HEK293 (cell line): ENCODE measurements around the gene EFCAB10.
A peak's percentile ranks its signal among the peaks of the same experiment; 100 is the strongest.

Experiments used
- INSM2 ChIP-seq: fragments of 450-650 bp; formaldehyde crosslinking; IDR thresholded peaks from 2 replicates; pipeline ENCODE4 v1.5.1; 2016; ENCODE audit warnings: missing biosample characterization, missing genetic modification characterization
- SP2 ChIP-seq: fragments of 450-650 bp; formaldehyde crosslinking; IDR thresholded peaks from 2 replicates; pipeline ENCODE4 v1.5.1; 2016; ENCODE audit warnings: missing biosample characterization, missing genetic modification characterization
- YY1 ChIP-seq: fragments of 450-650 bp; formaldehyde crosslinking; IDR thresholded peaks from 2 replicates; pipeline ENCODE4 v1.5.1; 2018; ENCODE audit warnings: missing biosample characterization, missing genetic modification characterization
- ZBTB20 ChIP-seq: fragments of 450-650 bp; formaldehyde crosslinking; IDR thresholded peaks from 2 replicates; pipeline ENCODE4 v1.5.1; 2016; ENCODE audit warnings: missing biosample characterization, missing genetic modification characterization
- ZBTB21 ChIP-seq: fragments of 450-650 bp; formaldehyde crosslinking; IDR thresholded peaks from 2 replicates; pipeline ENCODE4 v1.5.1; 2017; ENCODE audit warnings: missing biosample characterization, missing genetic modification characterization
- ZBTB7A ChIP-seq: fragments of 450-650 bp; formaldehyde crosslinking; IDR thresholded peaks from 2 replicates; pipeline ENCODE4 v1.5.1; 2016; ENCODE audit warnings: low read depth, missing biosample characterization, missing genetic modification characterization
- ZEB2 ChIP-seq: fragments of 450-650 bp; formaldehyde crosslinking; IDR thresholded peaks from 2 replicates; pipeline ENCODE4 v1.5.1; 2016; ENCODE audit warnings: missing biosample characterization, missing genetic modification characterization
- ZIC2 ChIP-seq: fragments of 450-650 bp; formaldehyde crosslinking; IDR thresholded peaks from 2 replicates; pipeline ENCODE4 v1.5.1; 2016; ENCODE audit warnings: missing biosample characterization, missing genetic modification characterization
- ZNF155 ChIP-seq: fragments of 450-650 bp; formaldehyde crosslinking; IDR thresholded peaks from 2 replicates; pipeline ENCODE4 v1.5.1; 2016; ENCODE audit warnings: missing biosample characterization, missing genetic modification characterization
- ZNF2 ChIP-seq: fragments of 450-650 bp; formaldehyde crosslinking; IDR thresholded peaks from 2 replicates; pipeline ENCODE4 v1.5.1; 2016; ENCODE audit warnings: missing biosample characterization, missing genetic modification characterization
- ZNF311 ChIP-seq: fragments of 450-650 bp; formaldehyde crosslinking; IDR thresholded peaks from 2 replicates; pipeline ENCODE4 v1.5.1; 2017; ENCODE audit warnings: missing biosample characterization, missing genetic modification characterization, borderline replicate concordance
- ZNF350 ChIP-seq: fragments of 450-650 bp; formaldehyde crosslinking; IDR thresholded peaks from 2 replicates; pipeline ENCODE4 v1.5.0; 2017; ENCODE audit warnings: missing biosample characterization, mild to moderate bottlenecking, missing genetic modification characterization
- ZNF366 ChIP-seq: fragments of 450-650 bp; formaldehyde crosslinking; conservative IDR thresholded peaks from 2 replicates; pipeline ENCODE4 v1.5.1; 2016; ENCODE audit warnings: missing biosample characterization, missing genetic modification characterization
- ZNF404 ChIP-seq: fragments of 450-650 bp; formaldehyde crosslinking; IDR thresholded peaks from 2 replicates; pipeline ENCODE4 v1.5.1; 2017; ENCODE audit warnings: missing biosample characterization, missing genetic modification characterization
- ZNF501 ChIP-seq: fragments of 450-650 bp; formaldehyde crosslinking; IDR thresholded peaks from 2 replicates; pipeline ENCODE4 v1.5.1; 2016; ENCODE audit warnings: missing biosample characterization, missing genetic modification characterization
- ZNF530 ChIP-seq: fragments of 450-650 bp; formaldehyde crosslinking; IDR thresholded peaks from 2 replicates; pipeline ENCODE4 v1.5.1; 2016; ENCODE audit warnings: low read depth, missing biosample characterization, missing genetic modification characterization
- ZNF580 ChIP-seq: fragments of 450-650 bp; formaldehyde crosslinking; IDR thresholded peaks from 2 replicates; pipeline ENCODE4 v1.5.1; 2016; ENCODE audit warnings: missing biosample characterization, missing genetic modification characterization
- ZNF629 ChIP-seq: fragments of 450-650 bp; formaldehyde crosslinking; IDR thresholded peaks from 2 replicates; pipeline ENCODE4 v1.5.1; 2017; ENCODE audit warnings: missing biosample characterization, missing genetic modification characterization
- ZNF660 ChIP-seq: fragments of 450-650 bp; IDR thresholded peaks from 2 replicates; pipeline ENCODE4 v1.5.1; 2018; ENCODE audit warnings: missing biosample characterization, mild to moderate bottlenecking, missing genetic modification characterization
- ZNF670 ChIP-seq: fragments of 450-650 bp; formaldehyde crosslinking; IDR thresholded peaks from 2 replicates; pipeline ENCODE4 v1.5.1; 2016; ENCODE audit warnings: missing biosample characterization, missing genetic modification characterization, low read depth
- ZNF776 ChIP-seq: fragments of 450-650 bp; formaldehyde crosslinking; IDR thresholded peaks from 2 replicates; pipeline ENCODE4 v1.5.0; 2017; ENCODE audit warnings: missing biosample characterization, missing genetic modification characterization, borderline replicate concordance
- ZXDB ChIP-seq: fragments of 450-650 bp; formaldehyde crosslinking; IDR thresholded peaks from 2 replicates; pipeline ENCODE4 v1.5.1; 2016; ENCODE audit warnings: missing biosample characterization, missing genetic modification characterization
- TF ChIP-seq, protein P1 (sequence below): fragments of 450-650 bp; formaldehyde crosslinking; IDR thresholded peaks from 2 replicates; pipeline ENCODE4 v1.5.1; 2016; ENCODE audit warnings: missing biosample characterization, missing genetic modification characterization
- TF ChIP-seq, protein P2 (sequence below): fragments of 450-650 bp; formaldehyde crosslinking; IDR thresholded peaks from 2 replicates; pipeline ENCODE4 v1.5.1; 2016; ENCODE audit warnings: missing biosample characterization, missing genetic modification characterization
- TF ChIP-seq, protein P3 (sequence below): fragments of 450-650 bp; formaldehyde crosslinking; IDR thresholded peaks from 2 replicates; pipeline ENCODE4 v1.5.1; 2016; ENCODE audit warnings: missing biosample characterization, missing genetic modification characterization
- TF ChIP-seq, protein P4 (sequence below): fragments of 450-650 bp; formaldehyde crosslinking; IDR thresholded peaks from 2 replicates; pipeline ENCODE4 v1.5.1; 2016; ENCODE audit warnings: missing biosample characterization, missing genetic modification characterization
- TF ChIP-seq, protein P5 (sequence below): fragments of 450-650 bp; formaldehyde crosslinking; IDR thresholded peaks from 2 replicates; pipeline ENCODE4 v1.5.1; 2016; ENCODE audit warnings: missing biosample characterization, missing genetic modification characterization

EFCAB10 gene

DNA sequence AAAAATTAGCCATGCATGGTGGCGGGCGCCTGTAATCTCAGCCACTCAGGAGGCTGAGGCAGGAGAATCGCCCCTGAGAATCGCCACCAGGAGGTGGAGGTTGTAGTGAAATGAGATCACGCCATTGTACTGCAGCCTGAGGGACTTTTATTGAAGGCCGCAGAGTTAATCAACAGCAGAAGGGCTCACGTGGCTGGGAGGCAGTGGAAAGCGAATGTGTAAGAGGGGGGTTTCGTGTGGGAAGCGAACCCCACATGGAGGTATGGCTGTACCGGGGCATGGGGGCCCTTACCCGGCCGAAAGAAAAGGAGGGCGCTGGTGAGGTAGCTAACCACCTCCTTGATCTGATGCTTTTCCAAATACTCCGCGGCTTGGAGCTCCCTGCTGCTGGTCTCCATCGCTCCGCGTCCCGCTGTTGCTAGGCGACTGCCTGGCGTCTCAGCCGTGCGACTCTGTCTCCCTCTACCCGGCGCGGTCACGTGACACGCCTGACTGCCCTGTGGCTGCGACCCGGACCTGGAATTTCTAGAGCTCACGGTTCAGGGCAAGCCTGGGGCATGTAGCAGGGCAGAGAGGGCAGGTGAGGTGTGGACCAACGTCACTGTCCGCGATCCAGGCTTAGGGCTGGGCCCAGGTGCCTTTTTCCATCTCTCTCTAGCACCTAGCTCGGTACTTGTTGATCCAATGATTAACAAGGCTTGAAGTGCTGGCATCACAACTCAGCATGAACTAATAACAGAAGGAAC, at the start of gene EFCAB10 (continued):
- TF ChIP-seq ZNF660 (tag by site-specific recombination) (peak; percentile 26; the same call in 1 of the 2 replicates), ZNF155 (tag by site-specific recombination) (no peak), ZBTB7A (tag by site-specific recombination) (no peak), ZEB2 (tag by site-specific recombination) (0 out of 2 replicates have a peak, but pooled peaks have one; percentile 26), ZNF670 (no peak), ZNF580 (tag by site-specific recombination) (peak; percentile 49; the same call in 1 of the 2 replicates), ZBTB20 (tag by site-specific recombination) (peak; percentile 61; the same call in 1 of the 2 replicates), ZNF350 (tag by site-specific recombination) (no peak), ZNF776 (tag by site-specific recombination) (no peak), ZNF311 (tag by site-specific recombination) (no peak), ZNF501 (tag by site-specific recombination) (peak; percentile 87; the same call in 1 of the 2 replicates), ZXDB (0 out of 2 replicates have a peak, but pooled peaks have one; percentile 42), YY1 (peak; percentile 58; the same call in 1 of the 2 replicates), ZNF2 (0 out of 2 replicates have a peak, but pooled peaks have one; percentile 29), INSM2 (tag by site-specific recombination) (peak; percentile 57), ZNF404 (no peak), ZNF629 (peak; percentile 60), ZNF366 (tag by site-specific recombination) (0 out of 2 replicates have a peak, but pooled peaks have one; percentile 36), SP2 (tag by site-specific recombination) (no peak; the same call in 1 of the 2 replicates), ZIC2 (tag by site-specific recombination) (peak; percentile 33), ZBTB21 (0 out of 2 replicates have a peak, but pooled peaks have one; percentile 13), ZNF530 (no peak)
- TF ChIP-seq, protein P1, sequence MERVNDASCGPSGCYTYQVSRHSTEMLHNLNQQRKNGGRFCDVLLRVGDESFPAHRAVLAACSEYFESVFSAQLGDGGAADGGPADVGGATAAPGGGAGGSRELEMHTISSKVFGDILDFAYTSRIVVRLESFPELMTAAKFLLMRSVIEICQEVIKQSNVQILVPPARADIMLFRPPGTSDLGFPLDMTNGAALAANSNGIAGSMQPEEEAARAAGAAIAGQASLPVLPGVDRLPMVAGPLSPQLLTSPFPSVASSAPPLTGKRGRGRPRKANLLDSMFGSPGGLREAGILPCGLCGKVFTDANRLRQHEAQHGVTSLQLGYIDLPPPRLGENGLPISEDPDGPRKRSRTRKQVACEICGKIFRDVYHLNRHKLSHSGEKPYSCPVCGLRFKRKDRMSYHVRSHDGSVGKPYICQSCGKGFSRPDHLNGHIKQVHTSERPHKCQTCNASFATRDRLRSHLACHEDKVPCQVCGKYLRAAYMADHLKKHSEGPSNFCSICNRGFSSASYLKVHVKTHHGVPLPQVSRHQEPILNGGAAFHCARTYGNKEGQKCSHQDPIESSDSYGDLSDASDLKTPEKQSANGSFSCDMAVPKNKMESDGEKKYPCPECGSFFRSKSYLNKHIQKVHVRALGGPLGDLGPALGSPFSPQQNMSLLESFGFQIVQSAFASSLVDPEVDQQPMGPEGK = peak; percentile 49; the same call in 1 of the 2 replicates
- TF ChIP-seq, protein P2, sequence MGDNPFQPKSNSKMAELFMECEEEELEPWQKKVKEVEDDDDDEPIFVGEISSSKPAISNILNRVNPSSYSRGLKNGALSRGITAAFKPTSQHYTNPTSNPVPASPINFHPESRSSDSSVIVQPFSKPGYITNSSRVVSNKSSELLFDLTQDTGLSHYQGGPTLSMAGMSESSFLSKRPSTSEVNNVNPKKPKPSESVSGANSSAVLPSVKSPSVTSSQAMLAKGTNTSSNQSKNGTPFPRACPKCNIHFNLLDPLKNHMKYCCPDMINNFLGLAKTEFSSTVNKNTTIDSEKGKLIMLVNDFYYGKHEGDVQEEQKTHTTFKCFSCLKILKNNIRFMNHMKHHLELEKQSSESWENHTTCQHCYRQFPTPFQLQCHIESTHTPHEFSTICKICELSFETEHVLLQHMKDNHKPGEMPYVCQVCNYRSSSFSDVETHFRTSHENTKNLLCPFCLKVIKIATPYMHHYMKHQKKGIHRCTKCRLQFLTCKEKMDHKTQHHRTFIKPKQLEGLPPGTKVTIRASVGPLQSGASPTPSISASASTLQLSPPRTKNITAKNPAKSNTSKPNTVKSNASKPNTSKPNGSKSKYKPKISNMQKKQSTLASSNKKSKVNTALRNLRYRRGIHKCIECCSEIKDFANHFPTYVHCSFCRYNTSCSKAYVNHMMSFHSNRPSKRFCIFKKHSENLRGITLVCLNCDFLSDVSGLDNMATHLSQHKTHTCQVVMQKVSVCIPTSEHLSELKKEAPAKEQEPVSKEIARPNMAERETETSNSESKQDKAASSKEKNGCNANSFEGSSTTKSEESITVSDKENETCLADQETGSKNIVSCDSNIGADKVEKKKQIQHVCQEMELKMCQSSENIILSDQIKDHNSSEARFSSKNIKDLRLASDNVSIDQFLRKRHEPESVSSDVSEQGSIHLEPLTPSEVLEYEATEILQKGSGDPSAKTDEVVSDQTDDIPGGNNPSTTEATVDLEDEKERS = no peak
- TF ChIP-seq, protein P3, sequence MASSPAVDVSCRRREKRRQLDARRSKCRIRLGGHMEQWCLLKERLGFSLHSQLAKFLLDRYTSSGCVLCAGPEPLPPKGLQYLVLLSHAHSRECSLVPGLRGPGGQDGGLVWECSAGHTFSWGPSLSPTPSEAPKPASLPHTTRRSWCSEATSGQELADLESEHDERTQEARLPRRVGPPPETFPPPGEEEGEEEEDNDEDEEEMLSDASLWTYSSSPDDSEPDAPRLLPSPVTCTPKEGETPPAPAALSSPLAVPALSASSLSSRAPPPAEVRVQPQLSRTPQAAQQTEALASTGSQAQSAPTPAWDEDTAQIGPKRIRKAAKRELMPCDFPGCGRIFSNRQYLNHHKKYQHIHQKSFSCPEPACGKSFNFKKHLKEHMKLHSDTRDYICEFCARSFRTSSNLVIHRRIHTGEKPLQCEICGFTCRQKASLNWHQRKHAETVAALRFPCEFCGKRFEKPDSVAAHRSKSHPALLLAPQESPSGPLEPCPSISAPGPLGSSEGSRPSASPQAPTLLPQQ (tag by site-specific recombination) = peak; percentile 33; the same call in 1 of the 2 replicates
- TF ChIP-seq, protein P4, sequence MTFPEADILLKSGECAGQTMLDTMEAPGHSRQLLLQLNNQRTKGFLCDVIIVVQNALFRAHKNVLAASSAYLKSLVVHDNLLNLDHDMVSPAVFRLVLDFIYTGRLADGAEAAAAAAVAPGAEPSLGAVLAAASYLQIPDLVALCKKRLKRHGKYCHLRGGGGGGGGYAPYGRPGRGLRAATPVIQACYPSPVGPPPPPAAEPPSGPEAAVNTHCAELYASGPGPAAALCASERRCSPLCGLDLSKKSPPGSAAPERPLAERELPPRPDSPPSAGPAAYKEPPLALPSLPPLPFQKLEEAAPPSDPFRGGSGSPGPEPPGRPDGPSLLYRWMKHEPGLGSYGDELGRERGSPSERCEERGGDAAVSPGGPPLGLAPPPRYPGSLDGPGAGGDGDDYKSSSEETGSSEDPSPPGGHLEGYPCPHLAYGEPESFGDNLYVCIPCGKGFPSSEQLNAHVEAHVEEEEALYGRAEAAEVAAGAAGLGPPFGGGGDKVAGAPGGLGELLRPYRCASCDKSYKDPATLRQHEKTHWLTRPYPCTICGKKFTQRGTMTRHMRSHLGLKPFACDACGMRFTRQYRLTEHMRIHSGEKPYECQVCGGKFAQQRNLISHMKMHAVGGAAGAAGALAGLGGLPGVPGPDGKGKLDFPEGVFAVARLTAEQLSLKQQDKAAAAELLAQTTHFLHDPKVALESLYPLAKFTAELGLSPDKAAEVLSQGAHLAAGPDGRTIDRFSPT (tag by site-specific recombination) = 0 out of 2 replicates have a peak, but pooled peaks have one; percentile 36
- TF ChIP-seq, protein P5, sequence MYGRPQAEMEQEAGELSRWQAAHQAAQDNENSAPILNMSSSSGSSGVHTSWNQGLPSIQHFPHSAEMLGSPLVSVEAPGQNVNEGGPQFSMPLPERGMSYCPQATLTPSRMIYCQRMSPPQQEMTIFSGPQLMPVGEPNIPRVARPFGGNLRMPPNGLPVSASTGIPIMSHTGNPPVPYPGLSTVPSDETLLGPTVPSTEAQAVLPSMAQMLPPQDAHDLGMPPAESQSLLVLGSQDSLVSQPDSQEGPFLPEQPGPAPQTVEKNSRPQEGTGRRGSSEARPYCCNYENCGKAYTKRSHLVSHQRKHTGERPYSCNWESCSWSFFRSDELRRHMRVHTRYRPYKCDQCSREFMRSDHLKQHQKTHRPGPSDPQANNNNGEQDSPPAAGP (tag by site-specific recombination) = no peak
